OCI-LY1 (cell line): Measurements from ENCODE around the gene NUMB.

ENCODE experiments used
- EZH2 ChIP-seq: fragments of 200-600 bp; sonication (generic), shearing (Covaris generic); IDR thresholded peaks from 2 replicates; pipeline ENCODE4 v1.8.0; 2017; ENCODE audit warnings: borderline replicate concordance, mixed run types, mild to moderate bottlenecking, antibody characterized with exemption, low read length, moderate library complexity, mixed read lengths
- TF ChIP-seq, protein P1 (sequence below): fragments of 200-600 bp; sonication (generic), shearing (Covaris generic); IDR thresholded peaks from 2 replicates; pipeline ENCODE4 v1.5.1; 2017; ENCODE audit warnings: mild to moderate bottlenecking, antibody characterized with exemption, low read length, moderate library complexity, mixed read lengths

- TF ChIP-seq EZH2 = no peak
- TF ChIP-seq, protein P1, sequence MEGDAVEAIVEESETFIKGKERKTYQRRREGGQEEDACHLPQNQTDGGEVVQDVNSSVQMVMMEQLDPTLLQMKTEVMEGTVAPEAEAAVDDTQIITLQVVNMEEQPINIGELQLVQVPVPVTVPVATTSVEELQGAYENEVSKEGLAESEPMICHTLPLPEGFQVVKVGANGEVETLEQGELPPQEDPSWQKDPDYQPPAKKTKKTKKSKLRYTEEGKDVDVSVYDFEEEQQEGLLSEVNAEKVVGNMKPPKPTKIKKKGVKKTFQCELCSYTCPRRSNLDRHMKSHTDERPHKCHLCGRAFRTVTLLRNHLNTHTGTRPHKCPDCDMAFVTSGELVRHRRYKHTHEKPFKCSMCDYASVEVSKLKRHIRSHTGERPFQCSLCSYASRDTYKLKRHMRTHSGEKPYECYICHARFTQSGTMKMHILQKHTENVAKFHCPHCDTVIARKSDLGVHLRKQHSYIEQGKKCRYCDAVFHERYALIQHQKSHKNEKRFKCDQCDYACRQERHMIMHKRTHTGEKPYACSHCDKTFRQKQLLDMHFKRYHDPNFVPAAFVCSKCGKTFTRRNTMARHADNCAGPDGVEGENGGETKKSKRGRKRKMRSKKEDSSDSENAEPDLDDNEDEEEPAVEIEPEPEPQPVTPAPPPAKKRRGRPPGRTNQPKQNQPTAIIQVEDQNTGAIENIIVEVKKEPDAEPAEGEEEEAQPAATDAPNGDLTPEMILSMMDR = no peak
Observed at GRCh38 chr14:73244541-73245290, 213.6 kb downstream of the NUMB start.
